PC-9 (cell line): ENCODE data around the gene PROP1.
"Not testable (repeated sequence)": the region's sequence is repeated elsewhere in the genome, so short reads cannot be mapped to it uniquely, and the experiment has no call there.

ENCODE experiments used
- CTCF ChIP-seq: fragments of 200-600 bp; sonication (generic); conservative IDR thresholded peaks from 2 replicates; pipeline ENCODE4 v1.6.1; 2017; ENCODE audit warnings: mixed run types, antibody characterized with exemption, mild to moderate bottlenecking, moderate library complexity
- EZH2 ChIP-seq: fragments of 200-600 bp; sonication (generic); IDR thresholded peaks from 2 replicates; pipeline ENCODE4 v1.8.0; 2017; ENCODE audit warnings: antibody characterized with exemption, low read depth

DNA sequence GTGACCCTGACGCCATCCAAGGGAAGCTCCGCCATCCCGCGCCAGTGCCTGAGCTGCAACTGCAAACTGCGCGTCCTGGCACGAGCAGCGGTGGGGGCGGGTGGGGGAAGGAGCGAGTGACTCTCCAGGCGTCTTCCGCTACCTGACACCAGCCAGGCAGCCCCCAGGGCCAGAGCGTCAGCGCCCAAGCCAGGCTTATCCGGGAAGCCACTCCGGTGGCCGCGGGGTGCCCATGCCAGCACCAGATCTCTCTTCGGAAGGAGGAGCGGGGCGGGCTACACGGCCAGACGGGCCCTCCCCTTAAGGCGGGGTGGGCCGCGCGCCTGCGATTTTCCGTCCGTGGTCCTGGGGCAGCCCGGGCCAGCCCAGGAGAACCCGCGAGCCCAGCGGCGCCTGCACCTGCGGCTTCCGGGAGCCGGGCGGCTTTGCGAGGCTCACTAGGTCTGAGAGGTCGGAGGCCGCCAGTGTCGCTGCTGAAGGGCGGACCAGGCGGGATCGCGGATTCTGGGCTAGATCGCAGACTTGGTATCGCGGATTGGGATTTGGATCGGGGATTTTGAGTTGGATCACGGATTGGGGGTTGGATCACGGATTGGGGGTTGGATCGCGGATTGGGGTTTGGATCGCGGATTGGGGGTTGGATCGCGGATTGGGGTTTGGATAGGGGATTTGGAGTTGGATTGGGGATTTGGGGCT is 10.6 kb upstream of the PROP1 start:
- TF ChIP-seq CTCF, EZH2: not testable (repeated sequence)
